Measurements from ENCODE around the gene CMTM3. TPM values are rescaled to one million over a fixed set of nuclear protein-coding genes. Genes with fewer than 3 reads are reported as not detected.

CMTM3 gene
- total RNA-seq, 1 experiment from 2014 or later, result 19.7 TPM

DNA sequence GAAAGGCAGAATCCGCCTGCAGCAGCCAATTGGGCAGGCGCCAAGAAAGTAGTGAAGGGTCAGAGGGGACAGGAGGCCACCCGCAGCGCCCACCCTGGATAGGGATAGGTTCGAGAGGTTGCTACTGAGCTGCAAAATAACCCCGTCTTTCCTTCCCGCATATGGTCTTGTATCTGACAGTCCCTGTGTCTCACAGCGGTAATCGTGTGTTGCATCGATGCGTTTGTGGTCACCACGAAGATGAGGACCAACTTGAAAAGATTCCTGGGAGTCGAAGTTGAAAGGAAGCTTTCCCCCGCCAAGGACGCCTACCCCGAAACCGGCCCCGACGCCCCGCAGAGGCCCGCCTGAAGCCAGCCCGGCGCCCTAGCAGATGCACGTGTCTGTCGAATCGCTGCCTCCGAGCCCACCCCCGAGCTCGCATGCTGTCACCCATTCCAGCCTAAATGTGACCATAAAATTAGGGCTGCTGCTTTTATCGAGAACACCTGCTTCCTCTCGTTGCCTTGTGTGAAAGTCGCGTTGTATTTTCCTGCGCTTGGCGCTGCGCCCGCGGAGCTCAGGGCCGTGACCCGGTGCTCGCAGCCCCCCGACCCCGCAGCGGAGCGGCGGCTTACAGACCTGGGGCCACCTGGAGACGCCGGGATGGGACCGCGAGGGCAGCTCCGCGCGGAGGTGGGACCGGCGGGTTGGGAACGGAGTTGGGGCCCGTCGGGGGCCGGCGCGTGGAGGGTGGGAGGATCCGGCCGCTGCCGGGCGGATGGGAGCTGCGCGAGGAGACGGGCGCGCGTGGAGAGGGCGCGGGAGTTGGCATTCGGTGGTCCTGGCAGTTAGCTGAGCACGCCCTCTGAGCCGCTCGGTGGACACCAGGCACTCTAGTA lies 25.6 kb upstream of the CMTM3 start, which contains the start of gene CMTM2:
Gene CMTM2, plus strand, starts transcription at position 813 of the 881 bp plus-strand sequence. CDS start 145 bp downstream, outside the sequence.
- H3K4me3 ChIP-seq (ENCODE audit: low read length), result no peak within 1 kb of the TSS
- no peaks in the 10 kb centered on the region for H3K9me2 ChIP-seq (replicated peaks; ENCODE audit: insufficient read depth, low read length)
- H3K27ac ChIP-seq (ENCODE audit: low read length), result no peak within 1 kb of the TSS
- H3K4me2 ChIP-seq (ENCODE audit: low read depth, low read length, poor library complexity, severe bottlenecking), result no peak within 1 kb of the TSS
- no peaks in the 10 kb centered on the region for H3K9me3 ChIP-seq (ENCODE audit: low read length)
- no peaks in the 10 kb centered on the region for H3K36me3 ChIP-seq (ENCODE audit: insufficient read depth, low read length)
- no peaks in the 10 kb centered on the region for H3K4me1 ChIP-seq (ENCODE audit: low read length)
- no peaks in the 10 kb centered on the region for H3K27me3 ChIP-seq (ENCODE audit: low read length)
- H2AFZ ChIP-seq (ENCODE audit: low read length), result no peak within 1 kb of the TSS
- no peak within 1 kb of the TSS for H3K9ac ChIP-seq (ENCODE audit: low read length)
- no peaks in the 10 kb centered on the region for H3K79me2 ChIP-seq (ENCODE audit: low read length)
- H4K20me1 ChIP-seq (ENCODE audit: insufficient read depth, low read depth, low read length), result no peaks in the 10 kb centered on the region
- DNase-seq, result no peak

DNA sequence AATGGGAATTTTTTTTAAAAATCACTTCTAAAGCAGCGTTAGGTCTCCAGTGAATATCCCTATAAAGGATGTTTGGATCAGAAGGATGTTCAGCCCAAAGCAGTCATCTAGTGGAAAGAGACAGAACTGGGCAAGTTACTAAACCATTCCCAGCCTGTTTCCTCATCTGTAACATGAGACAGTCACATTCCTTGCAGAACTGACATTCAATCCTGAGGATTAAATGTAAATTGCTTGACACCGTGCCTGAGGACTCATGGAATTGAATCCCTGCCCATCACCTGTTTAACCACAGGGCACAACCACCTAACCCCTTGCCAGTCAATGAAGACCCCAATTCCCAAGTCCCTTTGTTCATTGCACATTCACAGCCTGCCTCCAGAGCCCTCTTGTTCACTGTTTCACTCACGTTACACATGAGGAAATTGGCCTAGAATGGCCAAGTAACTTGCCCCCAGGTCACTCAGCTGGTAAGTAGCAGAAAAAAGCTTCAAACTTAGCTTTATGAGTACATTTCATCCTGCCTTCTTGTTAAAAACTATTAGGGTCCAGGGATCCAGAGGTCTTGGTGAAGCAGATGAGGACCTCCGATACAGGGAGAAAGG lies 23.8 kb upstream of the CMTM3 start:
- Histone ChIP-seq H3K36me3 (ENCODE audit: insufficient read depth, low read length) (no peaks in the 10 kb centered on the region), H3K9me2 (replicated peaks; ENCODE audit: insufficient read depth, low read length) (no peaks in the 10 kb centered on the region), H3K4me2 (ENCODE audit: low read depth, low read length, poor library complexity, severe bottlenecking) (no peak overlapping the region), H3K27me3 (ENCODE audit: low read length) (no peaks in the 10 kb centered on the region), H3K27ac (ENCODE audit: low read length) (no peak overlapping the region), H3K9ac (ENCODE audit: low read length) (no peak overlapping the region), H3K4me3 (ENCODE audit: low read length) (no peak overlapping the region), H4K20me1 (ENCODE audit: insufficient read depth, low read depth, low read length) (no peaks in the 10 kb centered on the region), H3K9me3 (ENCODE audit: low read length) (no peaks in the 10 kb centered on the region), H2AFZ (ENCODE audit: low read length) (no peak overlapping the region), H3K79me2 (ENCODE audit: low read length) (no peaks in the 10 kb centered on the region), H3K4me1 (ENCODE audit: low read length) (no peaks in the 10 kb centered on the region)
- no peak for DNase-seq

DNA sequence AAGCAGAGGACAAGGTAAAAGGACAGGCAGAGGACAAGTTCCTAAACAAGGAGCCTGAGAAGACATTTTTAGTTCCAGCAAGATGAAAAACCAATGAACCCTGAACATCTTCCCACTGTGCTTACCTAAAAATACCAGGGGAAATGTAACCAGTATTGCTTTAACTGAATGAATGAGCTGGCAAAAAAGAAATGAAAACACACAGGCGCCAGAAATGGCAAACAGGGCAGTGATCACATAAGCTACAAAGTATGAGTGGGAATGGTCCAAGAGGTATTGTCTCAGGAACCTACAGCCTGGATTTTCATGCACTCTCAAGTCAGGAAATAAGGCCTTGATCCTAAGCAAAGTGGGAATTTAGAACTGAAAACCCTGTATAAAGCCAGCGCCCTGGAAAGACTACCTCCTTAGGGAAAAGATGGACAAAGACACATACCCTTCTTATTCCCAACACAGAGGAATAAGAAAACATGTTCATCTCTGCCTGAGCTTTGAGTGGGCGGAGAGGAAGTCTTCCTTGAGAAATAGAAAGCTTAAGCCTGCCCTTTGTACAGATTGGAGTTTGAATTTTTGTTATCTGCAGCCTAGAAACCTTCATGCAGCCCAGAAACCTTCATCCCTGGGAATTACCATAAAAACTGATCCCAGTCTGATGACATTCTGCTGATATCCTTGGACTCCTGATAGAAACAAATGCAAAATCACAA lies 23.1 kb upstream of the CMTM3 start:
- Histone ChIP-seq H3K79me2 (ENCODE audit: low read length) (no peaks in the 10 kb centered on the region), H3K4me3 (ENCODE audit: low read length) (no peak overlapping the region), H3K27ac (ENCODE audit: low read length) (no peak overlapping the region), H3K4me1 (ENCODE audit: low read length) (no peaks in the 10 kb centered on the region), H3K9ac (ENCODE audit: low read length) (no peak overlapping the region), H2AFZ (ENCODE audit: low read length) (no peak overlapping the region), H3K27me3 (ENCODE audit: low read length) (no peaks in the 10 kb centered on the region), H3K36me3 (ENCODE audit: insufficient read depth, low read length) (no peaks in the 10 kb centered on the region), H3K4me2 (ENCODE audit: low read depth, low read length, poor library complexity, severe bottlenecking) (no peak overlapping the region), H3K9me2 (replicated peaks; ENCODE audit: insufficient read depth, low read length) (no peaks in the 10 kb centered on the region), H3K9me3 (ENCODE audit: low read length) (no peaks in the 10 kb centered on the region), H4K20me1 (ENCODE audit: insufficient read depth, low read depth, low read length) (no peaks in the 10 kb centered on the region)
- DNase-seq, result no peak

DNA sequence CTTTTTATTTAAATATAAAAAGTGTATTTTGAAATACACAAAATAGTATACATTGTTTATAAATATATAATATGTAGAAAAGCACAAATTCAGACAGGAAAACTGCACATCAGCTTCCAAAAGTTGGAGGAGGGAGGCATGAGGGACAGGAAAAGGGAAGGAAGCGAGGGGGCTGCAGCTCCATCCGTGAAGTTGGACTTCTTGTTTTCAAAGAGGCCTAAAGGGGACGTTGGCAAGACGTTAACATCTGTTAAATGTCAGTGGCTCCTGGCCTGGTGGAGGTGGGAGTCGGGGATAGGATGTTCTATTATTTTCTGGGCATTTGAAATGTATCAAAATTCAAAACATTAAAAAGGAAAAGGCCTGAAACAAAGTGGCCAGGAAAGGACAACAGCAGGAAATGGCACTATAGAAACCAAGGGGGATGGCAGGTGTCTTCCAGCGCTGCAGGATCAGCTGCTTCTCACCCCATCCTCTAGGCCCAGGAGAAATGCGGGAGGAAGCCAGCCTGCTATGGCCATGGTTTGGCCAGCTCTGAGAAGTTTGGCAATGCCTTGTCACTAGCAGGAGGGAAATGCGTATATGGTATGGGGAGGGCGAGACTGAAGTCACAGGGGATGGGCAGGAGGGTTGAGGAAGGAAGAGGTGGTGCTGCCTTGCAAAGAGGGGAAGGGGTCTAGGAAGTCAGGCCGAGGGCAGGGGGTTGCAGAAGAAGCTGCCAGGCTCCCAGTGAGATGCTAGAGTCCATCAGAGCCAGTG lies 18.8 kb upstream of the CMTM3 start:
- Histone ChIP-seq H3K9me3 (ENCODE audit: low read length) (no peaks in the 10 kb centered on the region), H3K27me3 (ENCODE audit: low read length) (no peaks in the 10 kb centered on the region), H3K4me1 (ENCODE audit: low read length) (peaks cover 5% of the 10 kb centered on the region; the same call in 1 of the 2 replicates), H3K27ac (ENCODE audit: low read length) (no peak overlapping the region), H2AFZ (ENCODE audit: low read length) (no peak overlapping the region), H3K36me3 (ENCODE audit: insufficient read depth, low read length) (no peaks in the 10 kb centered on the region), H4K20me1 (ENCODE audit: insufficient read depth, low read depth, low read length) (0 out of 2 replicates have a peak, but pooled peaks cover 5% of the 10 kb centered on the region), H3K79me2 (ENCODE audit: low read length) (no peaks in the 10 kb centered on the region), H3K9ac (ENCODE audit: low read length) (no peak overlapping the region), H3K4me2 (ENCODE audit: low read depth, low read length, poor library complexity, severe bottlenecking) (no peak overlapping the region), H3K9me2 (replicated peaks; ENCODE audit: insufficient read depth, low read length) (no peaks in the 10 kb centered on the region), H3K4me3 (ENCODE audit: low read length) (no peak overlapping the region)
- DNase-seq, result no peak

DNA sequence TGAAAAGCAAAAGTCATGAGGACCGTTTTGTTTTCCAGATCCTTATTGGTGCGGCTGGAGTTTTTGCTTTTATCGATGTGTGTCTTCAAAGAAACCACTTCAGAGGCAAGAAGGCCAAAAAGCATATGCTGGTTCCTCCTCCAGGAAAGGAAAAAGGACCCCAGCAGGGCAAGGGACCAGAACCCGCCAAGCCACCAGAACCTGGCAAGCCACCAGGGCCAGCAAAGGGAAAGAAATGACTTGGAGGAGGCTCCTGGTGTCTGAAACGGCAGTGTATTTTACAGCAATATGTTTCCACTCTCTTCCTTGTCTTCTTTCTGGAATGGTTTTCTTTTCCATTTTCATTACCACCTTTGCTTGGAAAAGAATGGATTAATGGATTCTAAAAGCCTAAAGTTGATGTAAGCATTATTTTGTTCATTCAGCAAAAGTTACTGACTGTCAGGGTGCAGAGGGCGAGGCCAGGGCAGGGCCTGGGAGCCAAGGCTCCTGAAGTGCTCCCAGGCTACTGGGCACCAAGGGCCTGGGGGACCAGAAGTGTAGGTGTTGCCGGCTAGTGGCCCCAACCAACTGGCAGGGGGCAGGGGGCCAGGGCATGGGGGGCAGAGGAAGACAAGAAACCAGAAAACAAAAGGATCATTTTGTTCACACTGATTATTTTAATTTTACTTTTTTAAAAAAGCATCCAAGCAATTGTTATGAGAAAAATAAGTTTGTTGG lies 16.5 kb upstream of the CMTM3 start:
- Histone ChIP-seq H3K9me2 (replicated peaks; ENCODE audit: insufficient read depth, low read length) (no peaks in the 10 kb centered on the region), H3K4me2 (ENCODE audit: low read depth, low read length, poor library complexity, severe bottlenecking) (no peak overlapping the region), H3K9me3 (ENCODE audit: low read length) (no peaks in the 10 kb centered on the region), H3K9ac (ENCODE audit: low read length) (no peak overlapping the region), H3K27me3 (ENCODE audit: low read length) (no peaks in the 10 kb centered on the region), H4K20me1 (ENCODE audit: insufficient read depth, low read depth, low read length) (0 out of 2 replicates have a peak, but pooled peaks cover 5% of the 10 kb centered on the region), H2AFZ (ENCODE audit: low read length) (no peak overlapping the region), H3K4me3 (ENCODE audit: low read length) (no peak overlapping the region), H3K79me2 (ENCODE audit: low read length) (no peaks in the 10 kb centered on the region), H3K27ac (ENCODE audit: low read length) (no peak overlapping the region), H3K36me3 (ENCODE audit: insufficient read depth, low read length) (no peaks in the 10 kb centered on the region), H3K4me1 (ENCODE audit: low read length) (peaks cover 6% of the 10 kb centered on the region; the same call in 1 of the 2 replicates)
- no peak for DNase-seq

DNA sequence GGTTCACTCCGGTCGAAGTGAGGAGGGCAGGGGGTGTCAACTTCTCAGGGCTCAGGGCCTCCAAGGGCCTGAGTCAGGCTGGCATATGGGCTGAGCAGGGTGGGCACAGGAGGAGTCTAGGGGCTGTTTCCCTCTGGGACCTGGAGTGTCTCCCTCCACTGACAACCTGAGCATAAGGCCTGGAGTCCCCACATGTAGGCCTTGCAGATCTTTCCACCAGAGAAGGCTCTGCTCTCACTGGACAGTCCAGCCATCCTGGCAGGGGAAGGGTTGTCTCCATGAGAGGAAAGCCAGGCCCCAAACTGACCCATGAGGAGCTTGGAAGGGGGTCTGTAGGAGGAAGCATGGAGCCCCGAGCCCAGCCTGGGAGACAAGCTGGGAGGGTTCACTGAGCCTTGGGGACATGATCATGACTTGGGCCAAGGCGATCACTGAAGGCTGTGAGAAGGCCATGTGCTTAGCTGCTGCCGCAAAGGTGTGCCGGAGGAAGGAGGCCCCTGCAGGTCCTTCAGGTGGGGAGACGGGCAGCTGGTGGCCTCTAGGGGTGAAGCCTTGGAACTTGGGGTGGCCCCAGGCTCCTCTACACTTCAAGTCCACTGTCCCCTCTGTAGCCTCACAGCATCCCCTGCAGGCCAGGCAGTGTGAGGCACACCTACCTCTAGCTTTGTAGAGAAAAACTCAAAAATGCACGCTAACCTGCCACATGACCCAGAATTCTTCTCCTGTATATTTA lies 15.4 kb upstream of the CMTM3 start:
- Histone ChIP-seq H4K20me1 (ENCODE audit: insufficient read depth, low read depth, low read length) (0 out of 2 replicates have a peak, but pooled peaks cover 5% of the 10 kb centered on the region), H3K4me1 (ENCODE audit: low read length) (peaks cover 6% of the 10 kb centered on the region; the same call in 1 of the 2 replicates), H3K9ac (ENCODE audit: low read length) (no peak overlapping the region), H3K4me3 (ENCODE audit: low read length) (no peak overlapping the region), H3K27me3 (ENCODE audit: low read length) (no peaks in the 10 kb centered on the region), H3K79me2 (ENCODE audit: low read length) (no peaks in the 10 kb centered on the region), H2AFZ (ENCODE audit: low read length) (no peak overlapping the region), H3K9me2 (replicated peaks; ENCODE audit: insufficient read depth, low read length) (no peaks in the 10 kb centered on the region), H3K9me3 (ENCODE audit: low read length) (no peaks in the 10 kb centered on the region), H3K4me2 (ENCODE audit: low read depth, low read length, poor library complexity, severe bottlenecking) (no peak overlapping the region), H3K27ac (ENCODE audit: low read length) (no peak overlapping the region), H3K36me3 (ENCODE audit: insufficient read depth, low read length) (no peaks in the 10 kb centered on the region)
- DNase-seq, result peak; percentile 89

DNA sequence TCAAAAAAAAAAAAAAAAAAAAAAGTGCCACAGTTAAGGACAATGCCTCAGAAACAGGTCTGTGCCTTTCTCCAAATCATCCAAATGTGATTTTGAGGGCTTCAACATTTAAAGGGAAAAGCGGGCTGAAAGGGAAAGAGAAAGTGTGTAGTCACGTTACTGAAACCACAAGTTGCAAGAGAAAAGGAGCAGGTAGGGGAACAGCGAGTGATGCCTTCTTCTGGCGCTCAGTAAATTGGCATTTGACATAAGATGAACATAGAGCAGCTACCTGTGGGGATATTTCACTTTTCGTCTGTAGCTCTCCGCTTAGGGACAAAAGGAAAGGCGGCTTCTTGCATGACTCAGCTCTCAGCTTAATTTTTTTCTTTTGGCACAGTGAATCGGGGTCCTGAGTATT lies 14.2 kb upstream of the CMTM3 start:
- Histone ChIP-seq H3K27me3 (ENCODE audit: low read length) (no peaks in the 10 kb centered on the region), H3K27ac (ENCODE audit: low read length) (no peak overlapping the region), H3K9me2 (replicated peaks; ENCODE audit: insufficient read depth, low read length) (no peaks in the 10 kb centered on the region), H3K79me2 (ENCODE audit: low read length) (no peaks in the 10 kb centered on the region), H3K9ac (ENCODE audit: low read length) (no peak overlapping the region), H3K9me3 (ENCODE audit: low read length) (no peaks in the 10 kb centered on the region), H3K4me1 (ENCODE audit: low read length) (peaks cover 6% of the 10 kb centered on the region; the same call in 1 of the 2 replicates), H3K4me2 (ENCODE audit: low read depth, low read length, poor library complexity, severe bottlenecking) (peak overlapping the region; percentile 44), H3K36me3 (ENCODE audit: insufficient read depth, low read length) (no peaks in the 10 kb centered on the region), H4K20me1 (ENCODE audit: insufficient read depth, low read depth, low read length) (0 out of 2 replicates have a peak, but pooled peaks cover 5% of the 10 kb centered on the region), H3K4me3 (ENCODE audit: low read length) (no peak overlapping the region; the same call in 1 of the 2 replicates), H2AFZ (ENCODE audit: low read length) (no peak overlapping the region)
- no peak for DNase-seq
